SK-N-MC (cell line): ENCODE measurements around the gene RND2.

Experiments
- DNase-seq: peaks from one replicate; pipeline ENCODE4 v3.0.0-alpha.2; 2011; ENCODE audit warnings: low read depth, low spot score
- H3K27ac ChIP-seq: fragments of 200-600 bp; sonication (generic); 2 replicates; pipeline ENCODE4 v1.5.1; 2016; ENCODE audit warnings: mixed run types
- H3K36me3 ChIP-seq: fragments of 200-600 bp; sonication (generic); 2 replicates; pipeline ENCODE4 v1.6.1; 2017; ENCODE audit warnings: antibody characterized with exemption, low read length, mixed read lengths; ENCODE audit not compliant: insufficient read depth
- H3K4me3 ChIP-seq: fragments of 200-600 bp; sonication (generic); 2 replicates; pipeline ENCODE4 v1.5.1; 2016
- H3K9ac ChIP-seq: fragments of 200-600 bp; sonication (generic); 2 replicates; pipeline ENCODE4 v1.8.0; 2017; ENCODE audit warnings: mixed run types, mixed read lengths; ENCODE audit not compliant: insufficient read length
- H3K9me3 ChIP-seq: fragments of 200-600 bp; sonication (generic); 2 replicates; pipeline ENCODE4 v1.6.1; 2017; ENCODE audit warnings: low read depth, mild to moderate bottlenecking, antibody characterized with exemption, low read length, moderate library complexity, mixed read lengths
- EZH2 ChIP-seq: fragments of 200-600 bp; sonication (generic); IDR thresholded peaks from one replicate; pipeline ENCODE4 v1.6.1; 2017; ENCODE audit warnings: antibody characterized with exemption
- FOXP2 ChIP-seq: optimal IDR thresholded peaks from 2 replicates; pipeline ENCODE3; 2011; ENCODE audit warnings: mild to moderate bottlenecking, moderate library complexity; ENCODE audit not compliant: insufficient read depth; ENCODE audit errors: extremely low read length, control extremely low read depth
- POLR2AphosphoS5 ChIP-seq: IDR thresholded peaks from 2 replicates; pipeline ENCODE4 v1.6.1; 2012; ENCODE audit warnings: mild to moderate bottlenecking, low read depth, low read length, borderline replicate concordance

The RND2 gene

DNA sequence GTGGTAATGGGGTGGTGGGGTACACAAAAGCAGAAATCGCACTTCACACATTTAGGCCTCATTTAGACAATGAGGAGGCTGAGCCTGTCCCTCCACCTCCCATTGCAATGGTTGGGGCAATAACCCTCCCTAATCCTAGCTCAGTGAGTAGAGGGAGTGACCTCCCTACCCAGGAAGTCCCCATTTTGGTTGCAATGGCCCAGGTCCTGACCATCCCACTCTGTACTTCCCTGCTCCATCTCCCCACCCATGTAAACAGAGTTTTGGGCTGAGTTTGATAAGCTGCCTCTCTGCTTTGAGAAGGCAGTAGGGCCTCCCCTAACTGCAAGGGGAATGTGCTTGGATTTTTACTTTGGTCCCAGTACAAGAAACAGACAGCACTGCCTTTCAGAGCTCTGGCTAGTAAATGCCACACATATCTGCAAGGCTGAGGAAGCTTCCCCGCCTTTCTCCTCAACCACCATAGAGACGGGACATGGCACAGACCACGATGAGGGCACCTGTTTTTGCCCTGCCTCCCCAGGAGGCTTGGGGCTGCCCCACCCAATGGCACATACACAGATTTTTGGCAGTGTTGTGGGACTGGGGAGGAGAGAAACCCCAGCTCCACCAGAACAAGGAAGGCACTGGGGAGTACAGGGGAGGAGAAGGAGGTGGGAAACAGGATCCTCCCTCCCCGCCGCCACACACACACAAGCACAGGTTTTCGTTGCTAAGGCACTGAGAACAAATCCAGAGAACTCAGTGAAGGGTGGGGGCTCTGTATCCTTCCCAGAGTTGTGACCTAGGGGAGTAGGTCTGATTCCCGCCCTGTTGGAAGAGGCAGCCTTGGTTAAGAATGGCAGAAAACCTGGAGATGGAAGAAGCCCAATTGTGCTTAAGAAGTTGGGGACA lies 10.1 kb upstream of the RND2 start:
- H3K4me3 ChIP-seq, result no peak overlapping the region
- TF ChIP-seq FOXP2 (no peak), EZH2 (no peak), POLR2AphosphoS5 (no peak)
- H3K36me3 ChIP-seq, result no peaks in the 10 kb centered on the region
- no peak overlapping the region for H3K27ac ChIP-seq
- H3K9ac ChIP-seq, result no peak overlapping the region
- no peak for DNase-seq
- H3K9me3 ChIP-seq, result no peaks in the 10 kb centered on the region

DNA sequence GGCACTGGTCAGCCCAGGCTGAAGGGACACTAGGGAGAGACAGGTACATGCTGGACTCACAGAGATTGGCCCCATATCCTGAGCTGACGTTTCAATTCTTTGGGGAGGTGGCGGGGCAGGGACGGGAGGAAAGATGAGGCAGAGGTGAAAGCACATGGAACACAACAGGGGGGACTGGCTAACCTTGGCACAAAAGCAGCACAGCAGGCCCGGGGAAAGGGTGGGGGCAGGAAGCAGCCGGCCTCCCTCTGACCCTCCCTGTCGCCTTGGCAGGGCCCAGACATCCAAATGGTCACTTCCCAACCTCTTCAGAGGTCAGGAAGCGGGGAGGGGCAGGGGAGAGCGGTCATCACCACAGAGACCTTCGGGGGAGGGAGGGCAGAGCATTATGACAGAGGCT lies 9.5 kb upstream of the RND2 start:
- no peaks in the 10 kb centered on the region for H3K36me3 ChIP-seq
- no peak for TF ChIP-seq POLR2AphosphoS5
- no peak for TF ChIP-seq EZH2
- TF ChIP-seq FOXP2, result no peak
- H3K9ac ChIP-seq, result no peak overlapping the region
- no peak overlapping the region for H3K27ac ChIP-seq
- no peaks in the 10 kb centered on the region for H3K9me3 ChIP-seq
- H3K4me3 ChIP-seq, result no peak overlapping the region
- no peak for DNase-seq

DNA sequence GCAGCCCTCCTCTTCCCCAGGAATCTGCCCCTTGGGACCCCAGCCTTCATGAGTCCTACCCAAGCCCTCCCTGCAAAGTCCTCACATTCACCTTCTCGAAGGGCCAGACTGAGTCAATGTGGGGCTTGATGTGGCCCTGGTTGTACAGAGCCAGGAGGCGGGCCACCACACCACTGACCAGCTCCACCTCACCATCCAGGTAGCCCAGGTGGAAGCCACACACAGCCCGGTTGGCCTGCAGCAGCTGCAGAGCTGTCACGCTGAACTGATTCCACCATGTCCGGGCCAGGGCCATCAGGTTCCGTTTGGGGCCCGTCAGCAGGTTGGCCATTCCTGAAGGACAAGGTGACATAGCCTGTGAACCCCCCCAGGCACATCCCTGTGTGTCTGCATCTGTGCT lies 8.8 kb upstream of the RND2 start:
- no peak for TF ChIP-seq POLR2AphosphoS5
- no peak for TF ChIP-seq EZH2
- TF ChIP-seq FOXP2, result no peak
- Histone ChIP-seq H3K36me3 (no peaks in the 10 kb centered on the region), H3K27ac (no peak overlapping the region), H3K9ac (no peak overlapping the region), H3K4me3 (no peak overlapping the region), H3K9me3 (no peaks in the 10 kb centered on the region)
- DNase-seq, result no peak

DNA sequence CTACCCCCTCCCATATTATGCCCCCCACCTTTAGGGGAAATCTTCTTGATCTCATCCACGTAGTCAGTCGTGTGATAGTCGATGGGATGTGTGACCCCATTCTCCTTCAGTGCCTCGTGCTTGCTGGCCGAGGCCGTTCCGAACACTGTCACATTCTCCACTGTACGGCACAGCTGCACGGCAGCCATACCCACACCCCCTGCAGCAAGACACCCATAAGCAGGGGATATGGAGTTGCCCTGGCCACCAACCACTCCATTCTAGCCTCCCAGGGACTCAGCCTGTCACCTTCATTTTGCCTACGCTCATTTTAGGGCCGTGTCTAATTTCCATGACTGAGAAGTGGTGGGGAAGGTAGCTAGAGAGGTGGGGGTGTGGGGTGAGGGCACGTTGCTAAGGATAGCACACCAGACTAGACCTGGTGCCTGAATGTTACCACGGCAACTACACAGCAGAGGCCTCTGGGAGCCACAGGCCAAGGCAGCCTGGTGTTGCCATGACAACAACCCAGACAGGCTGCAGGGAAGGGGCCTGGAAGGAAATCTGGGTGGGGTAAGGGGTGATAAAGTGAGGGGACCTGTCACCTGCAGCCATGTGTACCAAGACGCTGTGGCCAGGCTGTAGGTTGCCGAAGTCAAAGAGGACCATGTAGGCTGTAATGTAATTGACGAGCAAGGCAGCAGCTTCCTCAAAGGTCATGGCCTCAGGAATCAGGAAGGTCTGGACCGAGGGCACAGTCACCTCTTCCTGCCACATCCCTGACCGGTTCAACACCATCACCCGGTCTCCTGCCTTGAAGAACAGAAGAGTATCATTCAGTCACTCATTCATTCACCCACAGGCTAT lies 6.8 kb upstream of the RND2 start:
- H3K9me3 ChIP-seq, result no peaks in the 10 kb centered on the region
- H3K4me3 ChIP-seq, result no peak overlapping the region
- no peak overlapping the region for H3K27ac ChIP-seq
- no peak for TF ChIP-seq POLR2AphosphoS5
- no peak for TF ChIP-seq FOXP2
- no peak for DNase-seq
- no peak overlapping the region for H3K9ac ChIP-seq
- no peaks in the 10 kb centered on the region for H3K36me3 ChIP-seq

DNA sequence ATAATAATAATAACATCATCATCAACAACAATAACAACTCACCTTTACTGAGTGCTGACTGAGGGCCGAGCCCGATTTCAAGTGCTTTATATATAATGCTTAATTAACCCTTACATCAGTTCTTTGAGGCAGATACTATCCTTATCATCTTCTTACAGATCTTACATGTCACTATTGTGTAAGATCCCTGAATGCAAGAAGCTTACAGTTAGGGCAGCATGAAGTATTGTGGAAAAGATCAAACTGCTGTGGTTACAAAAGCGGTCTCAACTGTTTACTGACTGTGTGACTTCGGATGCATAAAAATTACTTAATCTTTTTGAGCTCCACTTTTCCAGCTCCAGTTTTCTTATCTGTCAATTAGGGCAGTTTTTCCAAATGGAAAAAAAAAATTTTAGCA lies 6.1 kb upstream of the RND2 start:
- TF ChIP-seq FOXP2 (no peak), EZH2 (no peak), POLR2AphosphoS5 (no peak)
- 0 out of 2 replicates have a peak overlapping the region, but pooled peaks have one; percentile 42 for H3K27ac ChIP-seq
- no peak for DNase-seq
- H3K4me3 ChIP-seq, result no peak overlapping the region
- H3K9ac ChIP-seq, result no peak overlapping the region
- H3K36me3 ChIP-seq, result no peaks in the 10 kb centered on the region
- no peaks in the 10 kb centered on the region for H3K9me3 ChIP-seq

DNA sequence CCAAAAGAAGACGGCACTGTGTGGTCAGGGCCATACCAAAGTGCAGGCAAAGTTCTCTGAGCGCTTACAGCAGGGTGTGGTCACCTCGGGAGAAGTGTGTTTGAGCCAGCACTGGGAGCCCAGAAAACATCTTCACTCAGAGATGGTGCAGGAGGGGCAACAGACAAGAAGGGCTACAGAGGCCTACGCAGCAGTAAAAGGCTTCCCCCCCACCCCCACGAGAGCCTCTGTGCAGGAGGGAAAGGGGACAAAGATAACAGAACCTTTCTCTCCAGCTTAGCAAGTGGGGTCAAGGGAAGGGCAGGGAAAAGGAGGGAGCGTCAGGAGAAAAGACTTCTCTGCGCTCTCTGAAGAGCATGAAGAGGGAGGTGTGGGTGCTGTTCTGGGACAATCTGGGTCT lies 5.6 kb upstream of the RND2 start:
- no peak overlapping the region for H3K9ac ChIP-seq
- TF ChIP-seq FOXP2, result no peak
- no peak for TF ChIP-seq POLR2AphosphoS5
- no peak for TF ChIP-seq EZH2
- H3K9me3 ChIP-seq, result no peaks in the 10 kb centered on the region
- DNase-seq, result no peak
- H3K36me3 ChIP-seq, result no peaks in the 10 kb centered on the region
- H3K27ac ChIP-seq, result no peak overlapping the region; the same call in 1 of the 2 replicates
- H3K4me3 ChIP-seq, result no peak overlapping the region

DNA sequence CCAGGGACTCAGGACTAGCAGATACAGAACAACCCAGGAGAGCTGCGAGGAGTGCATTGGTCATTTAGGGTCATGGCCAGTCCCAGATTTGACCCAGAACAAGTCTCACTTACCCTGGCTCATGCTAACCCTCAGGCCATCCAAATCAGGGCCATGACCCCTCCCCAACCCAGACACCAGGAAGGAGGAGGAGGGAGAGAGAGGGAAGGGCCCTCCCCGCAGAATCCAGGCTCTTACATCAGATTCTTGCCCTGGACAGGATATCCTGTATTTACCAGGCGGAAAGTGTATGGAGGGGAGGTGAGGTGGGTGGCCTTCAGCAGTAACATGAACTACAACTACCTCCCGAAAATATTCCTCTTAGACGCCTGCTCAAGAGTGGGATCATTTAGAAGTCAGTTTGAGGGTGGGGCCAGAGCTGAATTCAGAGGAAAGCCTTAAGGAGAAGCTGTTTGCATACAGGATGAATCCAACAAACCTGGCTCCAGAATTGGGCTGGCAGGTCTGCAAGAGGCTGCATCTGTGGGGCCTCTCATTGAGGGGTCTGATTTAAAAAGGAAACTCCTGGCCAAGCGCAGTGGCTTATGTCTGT lies 4.9 kb upstream of the RND2 start:
- no peak overlapping the region for H3K4me3 ChIP-seq
- H3K27ac ChIP-seq, result no peak overlapping the region
- TF ChIP-seq FOXP2 (no peak), EZH2 (no peak)
- no peaks in the 10 kb centered on the region for H3K9me3 ChIP-seq
- no peak for DNase-seq
- no peaks in the 10 kb centered on the region for H3K36me3 ChIP-seq
- H3K9ac ChIP-seq, result no peak overlapping the region

DNA sequence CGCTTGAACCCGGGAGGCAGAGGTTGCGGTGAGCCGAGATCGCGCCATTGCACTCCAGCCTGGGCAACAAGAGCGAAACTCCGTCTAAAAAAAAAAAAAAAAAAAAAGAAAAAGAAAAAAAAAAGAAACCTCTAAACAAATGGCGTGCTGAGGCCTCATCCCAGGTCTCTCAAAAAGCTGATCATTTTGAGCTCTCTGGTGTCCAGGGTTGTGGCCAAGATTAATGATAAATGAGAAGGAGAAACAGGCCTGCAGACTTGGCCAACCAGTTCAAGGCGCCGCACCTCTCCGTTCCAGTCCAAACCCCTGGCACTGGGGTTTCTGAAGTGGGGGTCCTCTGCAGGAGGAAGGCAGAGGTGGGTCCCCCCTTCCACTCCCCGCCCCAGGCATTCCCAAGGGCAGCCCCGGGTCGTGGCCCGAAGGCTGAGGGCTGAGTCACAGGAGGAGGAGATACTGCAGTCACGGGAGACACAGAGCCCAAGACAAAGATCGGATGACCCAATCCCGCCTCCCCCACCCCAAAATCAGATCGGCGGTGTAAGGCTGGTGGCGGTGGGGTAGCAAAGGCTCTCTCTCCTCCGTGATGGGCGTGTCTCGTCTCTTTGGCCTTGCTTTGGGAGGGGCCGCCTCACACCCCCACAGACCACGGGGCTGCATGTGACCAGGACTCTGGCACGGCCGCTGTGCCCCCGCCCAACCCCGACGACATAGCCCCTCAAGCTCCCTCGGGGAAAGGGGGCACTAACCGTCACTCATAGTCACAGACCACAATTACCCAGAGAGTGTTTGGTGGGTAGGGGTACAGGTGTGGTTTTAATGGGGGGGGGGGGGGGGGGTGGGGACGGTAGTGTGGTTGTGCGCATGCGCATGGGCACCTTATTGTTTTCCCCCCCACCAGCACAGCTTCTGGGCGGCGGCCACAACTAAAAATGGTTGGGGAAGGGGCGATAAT lies 4.0 kb upstream of the RND2 start:
- Histone ChIP-seq H3K4me3 (peak overlapping the region; percentile 89), H3K27ac (no peak overlapping the region), H3K9ac (no peak overlapping the region), H3K36me3 (no peaks in the 10 kb centered on the region), H3K9me3 (no peaks in the 10 kb centered on the region)
- no peak for TF ChIP-seq POLR2AphosphoS5
- TF ChIP-seq FOXP2, result no peak
- TF ChIP-seq EZH2, result no peak
- DNase-seq, result no peak
